NCI-H1092 treated with DMSO at 0.1 percent for 48 hours (cell line): ENCODE results near the gene WIPI1.

Experiments used
- DNase-seq: peaks from one replicate; lab custom pipeline; 2025; lab: John Stamatoyannopoulos, UW

The WIPI1 gene

GRCh38 chr17:68460715-68461114 lies 3.4 kb upstream of the WIPI1 start:
- DNase-seq: no peak

DNA sequence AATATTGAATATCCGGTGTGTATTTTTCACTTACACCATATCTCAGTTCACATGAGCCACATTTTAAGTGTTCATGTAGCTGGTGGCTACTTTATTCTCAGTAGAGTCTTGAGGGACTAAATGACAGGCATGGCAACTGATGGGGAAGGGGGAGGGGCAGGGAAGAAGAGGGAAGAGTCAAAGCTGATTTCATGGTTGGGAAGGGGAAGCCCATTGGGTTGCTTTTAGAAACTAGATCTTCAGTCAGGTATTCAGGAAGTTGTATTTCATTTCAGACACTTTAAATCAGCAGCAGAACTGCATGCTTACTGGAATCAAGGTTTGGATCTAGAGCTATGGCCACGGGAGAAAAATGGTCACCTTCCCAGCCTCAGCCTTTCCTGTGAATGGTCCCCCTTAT lies 2.9 kb upstream of the WIPI1 start:
- no peak for DNase-seq

DNA sequence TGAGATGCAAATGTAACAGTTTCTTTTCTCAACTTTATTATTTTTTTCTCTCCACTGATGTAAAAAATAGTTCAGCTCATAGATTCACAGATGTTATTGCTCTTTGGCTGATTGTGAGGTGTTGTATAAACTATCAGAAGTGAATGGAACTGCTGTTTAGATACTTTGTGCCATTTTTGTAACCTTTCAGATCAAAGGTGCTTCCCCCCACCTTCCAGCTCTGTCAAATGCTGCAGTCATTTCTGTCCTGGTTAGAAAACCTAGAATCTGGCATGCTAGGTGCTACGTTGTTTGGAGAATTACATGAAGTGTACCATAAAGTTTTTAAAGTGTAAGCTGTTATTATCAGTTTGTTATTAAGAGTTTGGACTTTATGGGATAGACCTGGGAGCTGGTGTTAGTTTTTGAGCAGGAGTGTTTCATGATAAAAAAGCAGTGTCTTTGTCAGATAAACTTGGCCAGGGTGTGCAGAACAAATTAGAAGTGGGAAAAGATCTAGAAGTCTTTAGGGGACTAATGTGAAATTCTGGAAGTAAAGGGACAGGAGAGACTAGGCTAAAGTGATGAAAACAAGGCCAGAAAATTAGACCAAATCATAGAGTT lies 1.8 kb upstream of the WIPI1 start:
- DNase-seq: no peak

DNA sequence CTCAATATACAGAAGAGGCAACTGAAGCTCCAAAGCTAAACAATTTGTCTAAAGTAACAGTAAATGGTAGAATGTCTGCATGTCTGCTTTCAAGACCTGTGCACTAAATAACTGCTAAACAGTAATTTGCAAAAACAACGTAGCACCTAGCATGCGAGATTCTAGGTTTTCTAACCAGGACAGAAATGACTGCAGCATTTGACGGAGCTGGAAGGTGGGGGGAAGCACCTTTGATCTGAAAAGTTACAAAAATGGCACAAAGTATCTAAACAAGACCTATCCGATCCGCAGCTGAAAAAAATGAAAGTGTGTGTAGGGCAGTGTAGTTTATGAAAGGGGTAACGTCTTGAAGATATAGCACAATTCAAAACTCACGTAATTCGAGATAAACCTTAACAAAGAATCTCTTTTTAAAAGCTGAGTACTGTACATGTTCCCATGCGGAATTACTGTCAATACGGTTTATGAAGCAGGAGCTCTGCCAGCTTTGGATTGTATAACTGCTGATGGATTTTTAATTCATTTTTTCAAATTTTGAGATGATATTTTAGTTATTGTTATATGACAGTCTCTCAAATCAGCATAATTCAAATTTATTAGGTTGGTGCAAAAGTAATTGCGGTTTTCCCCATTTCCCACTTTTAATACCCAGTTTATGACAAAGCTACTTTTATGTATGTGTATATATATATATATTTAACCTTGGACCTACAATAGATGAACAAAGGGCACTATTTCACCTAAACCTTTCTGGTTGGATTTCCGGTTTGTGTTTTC lies 1.2 kb upstream of the WIPI1 start:
- no peak for DNase-seq

DNA sequence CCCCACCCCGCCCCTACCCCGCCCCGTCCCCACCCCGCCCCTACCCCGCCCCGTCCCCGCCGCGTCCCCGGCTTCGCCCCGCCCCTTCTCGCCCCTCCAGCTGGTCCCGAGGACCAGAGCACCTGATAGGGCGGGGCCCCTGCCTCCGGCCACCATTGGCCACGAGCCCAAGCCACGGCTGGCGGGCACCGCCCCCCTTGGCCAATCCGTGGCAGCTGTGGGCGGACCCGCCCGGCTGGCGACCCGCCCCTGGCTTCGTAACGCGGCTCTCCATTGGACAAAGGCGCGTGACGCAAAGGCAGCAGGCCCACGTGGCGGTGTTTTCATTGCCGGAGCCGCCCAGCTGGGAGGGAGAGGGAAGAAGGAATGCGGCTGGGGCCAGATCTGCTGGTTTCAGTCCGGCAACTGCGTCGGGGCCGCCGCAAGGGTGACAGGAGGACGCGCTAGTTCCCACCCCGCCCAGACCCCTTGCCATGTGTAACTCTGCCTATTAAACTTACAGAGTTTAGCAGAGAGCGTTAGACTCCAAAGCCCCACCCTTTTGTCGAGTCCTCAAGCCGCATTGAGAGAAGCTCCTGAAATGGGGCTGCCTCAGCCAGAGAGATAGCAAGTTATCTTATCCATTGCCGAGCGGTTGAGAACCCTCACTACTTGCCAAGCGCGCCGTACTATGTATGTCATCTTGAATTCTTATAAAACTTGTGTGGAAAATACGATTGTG lies 403 bp upstream of the WIPI1 start:
- DNase-seq: peak; percentile 95

DNA sequence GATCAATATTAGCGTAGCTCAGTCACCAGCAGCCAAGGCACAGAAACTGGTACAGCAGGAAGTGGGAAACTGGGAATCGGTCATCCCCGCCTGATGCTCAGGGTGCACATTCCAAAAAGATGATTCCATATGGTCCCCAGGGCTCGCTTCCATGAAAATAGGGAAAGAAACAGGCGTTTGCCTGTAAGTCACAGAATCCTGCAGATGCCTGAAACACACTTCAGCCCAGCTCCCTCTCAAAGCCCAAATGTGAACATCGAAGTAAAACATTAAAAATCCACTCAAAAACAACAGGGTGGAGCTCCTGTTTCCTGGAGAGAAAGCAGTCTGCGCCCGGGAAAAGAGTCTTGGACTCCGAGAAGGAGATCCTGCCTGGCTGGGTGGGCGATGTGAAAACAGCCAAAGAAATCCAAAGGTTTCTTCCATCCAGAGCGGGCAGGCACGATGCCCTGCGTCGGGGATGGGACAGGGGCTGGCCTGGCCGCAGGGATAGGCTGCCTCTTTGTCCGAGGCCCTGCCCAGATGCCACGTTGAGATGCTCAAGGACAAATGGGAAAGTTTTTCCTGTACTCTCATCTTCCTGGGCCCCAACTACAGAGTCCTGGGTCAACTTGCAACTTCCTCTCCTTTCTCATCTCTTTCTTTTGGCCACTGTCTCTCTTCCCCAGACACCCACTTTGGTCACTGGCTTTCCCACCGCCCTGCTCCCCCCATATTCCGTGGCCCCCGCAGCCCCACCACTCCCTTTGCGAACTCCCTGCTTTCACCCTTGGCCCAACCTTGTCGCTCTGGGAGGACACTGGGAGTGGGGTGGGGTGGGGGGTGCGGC lies 743 bp downstream of the WIPI1 start:
- peak; percentile 44 for DNase-seq

DNA sequence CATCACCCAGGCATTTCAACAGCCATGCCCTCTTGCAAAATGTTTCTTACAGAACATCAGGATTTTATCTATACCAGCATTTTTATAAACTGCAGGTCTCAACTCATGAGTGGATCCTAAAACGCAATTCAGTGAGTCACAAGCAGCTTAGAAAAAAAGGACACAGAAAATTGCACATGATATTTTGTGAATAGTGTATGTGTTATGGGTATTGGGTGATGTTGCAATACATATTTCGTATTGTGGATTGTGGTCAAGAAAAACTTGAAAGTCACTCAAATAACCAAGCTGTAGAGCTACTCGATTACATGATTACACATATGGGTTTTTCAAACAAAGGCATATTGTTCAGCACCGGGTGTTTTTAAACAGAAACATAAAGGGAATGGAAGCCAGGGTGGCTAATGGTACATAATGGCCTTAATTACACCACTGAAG lies 1.4 kb downstream of the WIPI1 start:
- DNase-seq: no peak

DNA sequence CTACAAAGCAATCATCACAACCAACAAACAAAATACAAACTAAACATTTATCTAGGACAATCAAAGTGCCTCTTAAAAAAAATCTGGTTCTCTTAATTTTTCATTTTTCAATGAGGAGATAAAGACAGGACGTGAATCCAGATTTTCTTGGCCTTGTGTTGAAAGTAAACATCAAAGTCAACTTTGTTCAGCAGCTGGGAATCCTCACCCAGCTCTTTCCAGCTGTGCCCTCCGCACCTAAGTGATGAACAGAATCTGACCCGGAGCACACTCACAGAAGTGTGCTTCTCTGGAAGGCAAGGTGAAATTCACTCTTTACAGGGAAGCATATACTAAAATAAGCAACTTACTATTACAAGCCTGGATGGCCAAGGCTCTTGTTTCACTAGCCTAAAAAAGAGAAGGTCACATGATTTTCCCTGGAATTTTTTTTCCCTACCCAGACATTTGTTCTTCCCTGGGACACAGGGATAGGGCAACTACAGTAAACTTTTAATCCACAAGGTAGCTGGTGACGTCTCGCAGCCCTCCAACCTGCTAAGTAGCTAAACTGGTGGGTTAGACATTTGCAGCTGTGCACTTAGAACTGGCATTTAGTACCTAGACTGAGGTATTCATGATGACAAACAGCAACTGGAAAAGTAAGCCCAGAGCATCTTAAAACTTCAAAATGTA lies 3.2 kb downstream of the WIPI1 start:
- DNase-seq: no peak

DNA sequence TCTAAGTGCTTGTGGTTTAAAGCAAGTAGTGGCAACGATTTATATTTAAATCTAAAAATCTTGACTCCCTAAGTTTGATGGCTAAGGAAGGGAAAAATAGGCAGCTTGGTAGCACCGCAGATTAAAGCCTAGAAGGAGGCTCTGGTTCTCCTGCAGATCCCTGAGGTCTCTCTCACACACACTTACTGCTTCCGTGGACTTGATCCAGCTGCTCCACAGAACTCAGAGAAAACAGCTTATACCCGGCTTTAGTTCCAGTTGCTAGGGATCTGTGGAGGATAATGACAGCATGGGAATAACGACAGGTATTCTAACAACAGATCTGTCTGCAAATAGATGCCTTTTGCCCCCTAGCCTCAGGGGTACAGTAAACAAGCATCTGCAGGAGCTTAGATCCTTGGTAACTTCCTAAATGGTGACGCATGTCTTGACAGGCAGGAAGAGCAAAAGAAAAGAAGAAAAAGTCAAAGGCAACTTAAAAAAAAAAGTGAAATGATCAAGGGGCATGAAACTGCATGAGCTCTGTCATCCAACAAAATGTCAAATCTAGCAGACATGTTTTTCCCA lies 4.5 kb downstream of the WIPI1 start:
- DNase-seq: no peak

GRCh38 chr17:68451670-68452354 lies 5.5 kb downstream of the WIPI1 start:
- no peak for DNase-seq

DNA sequence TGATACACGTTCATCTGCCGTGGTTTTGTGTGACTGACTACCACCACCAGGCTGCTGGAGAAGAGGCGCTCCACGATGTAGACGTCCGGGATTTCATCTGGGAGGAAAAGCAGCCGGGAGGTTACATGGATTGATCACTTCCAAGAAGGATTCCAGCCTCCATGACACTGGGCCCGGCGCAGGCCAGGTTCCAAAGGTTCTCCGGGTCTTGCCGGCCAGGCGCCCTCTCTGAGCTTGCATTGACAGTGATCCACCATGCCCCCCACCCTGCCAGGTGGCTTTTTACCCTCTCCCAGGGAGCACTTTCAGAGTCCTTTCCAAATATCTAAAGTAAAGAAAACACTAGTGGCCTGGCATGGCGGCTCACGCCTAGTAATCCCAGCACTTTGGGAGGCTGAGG lies 6.5 kb downstream of the WIPI1 start:
- no peak for DNase-seq

DNA sequence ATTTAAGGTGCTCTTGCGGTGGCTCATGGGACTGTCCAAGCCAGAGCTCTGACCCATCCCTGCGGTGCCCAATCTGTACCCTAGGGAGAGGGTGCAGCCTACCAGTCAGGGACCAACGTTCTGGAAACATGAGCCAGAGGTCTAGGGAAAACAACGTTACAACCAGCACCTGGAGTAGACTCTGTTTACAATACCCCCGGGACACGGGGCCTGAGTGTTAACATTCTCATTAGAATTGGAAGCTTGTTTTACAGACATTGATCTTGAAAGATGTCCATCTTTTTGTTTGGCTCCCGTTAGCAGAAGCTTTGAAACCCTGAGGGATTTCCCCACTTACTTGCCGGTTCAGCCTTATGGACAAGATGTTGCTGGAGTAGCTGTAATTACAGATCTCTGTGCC lies 6.9 kb downstream of the WIPI1 start:
- peak; percentile 19 for DNase-seq

- no peak for DNase-seq
These were observed 8.1 kb downstream of the WIPI1 start for GRCh38 chr17:68449021-68449739.

- no peak for DNase-seq
These were observed 10.7 kb downstream of the WIPI1 start for GRCh38 chr17:68446626-68447041.

DNA sequence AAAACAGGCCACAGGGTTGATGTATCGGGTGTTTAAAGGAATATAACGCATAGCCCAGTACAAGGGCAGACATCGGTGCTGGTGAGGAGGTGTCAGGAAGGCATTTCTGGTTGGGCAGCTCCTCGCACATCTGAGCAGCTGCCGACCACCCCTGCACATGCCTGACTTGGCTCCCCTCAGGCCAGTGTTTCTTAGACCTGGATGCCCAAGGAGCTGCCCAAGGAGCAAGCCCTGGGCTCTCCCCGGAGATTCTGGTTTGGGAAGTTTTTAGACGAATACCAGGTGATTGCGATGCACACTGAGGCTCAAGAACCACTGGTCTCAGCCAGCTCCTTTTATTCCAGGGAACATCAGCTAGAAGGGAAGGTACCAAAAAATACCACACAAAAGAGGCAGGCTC lies 11.6 kb downstream of the WIPI1 start:
- no peak for DNase-seq

- DNase-seq: no peak
These were observed 13.3 kb downstream of the WIPI1 start for GRCh38 chr17:68443972-68444464.

DNA sequence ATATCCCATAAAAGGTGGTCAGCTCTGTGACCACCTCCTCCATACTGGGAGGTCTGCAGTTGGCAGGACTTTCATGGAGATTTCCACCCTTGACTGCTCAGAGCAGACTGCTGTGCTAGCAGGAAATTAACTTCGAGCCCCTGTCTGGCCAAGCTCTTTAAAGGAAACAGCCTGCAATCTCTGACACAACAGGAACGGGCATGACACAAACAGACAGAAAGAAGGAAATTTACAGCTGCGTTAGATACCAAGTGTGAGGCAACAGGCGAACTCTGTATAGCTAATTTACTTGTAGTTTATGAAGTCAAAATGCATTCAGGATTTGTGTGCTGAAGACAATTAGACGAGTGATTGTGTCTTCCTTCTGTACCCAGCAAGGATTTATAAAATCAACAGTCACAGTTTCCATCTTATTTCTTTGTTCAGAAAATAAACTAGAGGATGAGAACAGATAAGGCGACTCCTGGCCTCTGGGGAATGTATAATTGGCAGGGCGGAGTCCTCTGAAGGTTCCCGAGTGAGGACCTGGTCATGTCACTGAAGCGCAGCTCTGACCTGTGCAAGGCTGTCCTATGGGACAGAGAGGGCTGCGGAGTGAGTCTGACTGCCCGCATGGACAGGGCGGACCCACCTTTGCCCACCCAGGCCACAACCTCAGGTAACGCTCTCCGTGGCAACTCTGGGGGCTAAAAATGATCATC lies 16.1 kb downstream of the WIPI1 start:
- no peak for DNase-seq

GRCh38 chr17:68440526-68440925 lies 16.8 kb downstream of the WIPI1 start:
- DNase-seq: no peak

DNA sequence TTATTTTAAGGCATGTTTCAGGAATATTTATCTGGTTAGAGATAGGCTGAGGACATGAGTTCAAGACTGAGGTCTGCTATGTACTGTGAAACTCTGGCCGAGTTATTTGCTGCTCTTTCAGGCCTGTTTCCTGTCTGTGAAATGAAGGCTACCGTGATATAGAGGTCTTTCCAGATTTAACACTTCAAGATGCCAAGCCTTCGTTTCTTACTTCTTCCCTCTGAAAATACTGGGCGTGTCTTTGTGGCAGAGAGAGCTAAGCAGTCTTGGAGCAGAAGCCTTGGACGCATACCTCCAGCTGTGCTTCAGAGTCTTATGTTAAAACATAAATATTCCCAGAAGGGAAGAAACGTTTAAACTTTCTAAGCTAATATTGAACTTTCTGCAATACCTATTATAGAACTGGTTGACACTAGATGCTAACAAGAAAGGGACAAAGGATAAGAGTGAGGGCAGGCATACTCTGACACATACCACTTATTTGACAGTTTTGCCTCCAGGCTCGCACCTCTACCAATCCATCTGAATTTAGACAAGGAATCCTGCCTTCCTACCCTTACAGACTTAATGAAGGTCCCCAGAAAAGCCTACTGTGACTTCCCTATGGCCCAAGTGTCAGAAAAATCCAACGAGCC lies 17.5 kb downstream of the WIPI1 start:
- DNase-seq: no peak
